Mucosa of rectum (tissue), 2 donors: Measurements from ENCODE around the gene KRIT1.
"Not testable (repeated sequence)": the region's sequence is repeated elsewhere in the genome, so short reads cannot be mapped to it uniquely, and the experiment has no call there.

ENCODE experiments used
- H3K27ac ChIP-seq, 2 donors: one replicate each; pipeline ENCODE4 v1.7.0; 2013; ENCODE audit warnings: inconsistent platforms in 2 of 2, low read depth in 2 of 2, low read length in 2 of 2
- H3K27me3 ChIP-seq, 2 donors: one replicate each; pipeline ENCODE4 v1.7.0; 2013; ENCODE audit warnings: low read length in 2 of 2; ENCODE audit not compliant: control insufficient read depth in 2 of 2, insufficient read depth in 2 of 2
- H3K36me3 ChIP-seq, 2 donors: one replicate each; pipeline ENCODE4 v1.7.0; 2013; ENCODE audit warnings: low read length in 2 of 2; ENCODE audit not compliant: control insufficient read depth in 2 of 2, insufficient read depth in 2 of 2
- H3K4me1 ChIP-seq, 2 donors: one replicate each; pipeline ENCODE4 v1.7.0; 2013; ENCODE audit warnings: low read length in 2 of 2, mild to moderate bottlenecking in 1 of 2; ENCODE audit not compliant: control insufficient read depth in 2 of 2, insufficient read depth in 2 of 2
- H3K4me3 ChIP-seq, 2 donors: one replicate each; pipeline ENCODE4 v1.7.0; 2013; ENCODE audit warnings: low read length in 2 of 2
- H3K9ac ChIP-seq, 2 donors: one replicate each; pipeline ENCODE4 v1.7.0; 2013; ENCODE audit warnings: low read length in 2 of 2, low read depth in 1 of 2, mild to moderate bottlenecking in 1 of 2
- H3K9me3 ChIP-seq, 2 donors: one replicate each; pipeline ENCODE4 v1.7.0; 2013; ENCODE audit warnings: low read length in 2 of 2; ENCODE audit not compliant: control insufficient read depth in 2 of 2
- donor health status: healthy.
- donor health status: Normal muscosa, but diverticular disease.

KRIT1 gene

DNA sequence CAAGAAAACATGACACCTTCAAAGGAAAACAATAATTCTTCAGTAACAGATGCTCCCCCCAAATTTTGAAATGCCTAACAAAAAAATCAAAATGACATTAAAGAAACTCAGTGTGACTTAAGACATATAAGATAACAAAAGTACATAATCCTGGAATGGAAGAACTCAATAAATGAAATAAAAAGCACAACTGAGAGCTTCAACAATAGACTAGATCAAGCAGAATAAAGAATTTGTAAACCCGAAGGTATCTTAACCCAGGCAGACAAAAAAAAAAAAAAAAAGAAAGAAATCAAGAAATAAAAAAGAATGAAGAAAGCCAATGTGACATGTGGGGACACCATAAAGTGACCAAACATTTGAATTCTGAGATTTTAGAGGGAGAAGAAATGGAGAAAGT is 39.0 kb downstream of the KRIT1 start:
- H3K4me1 ChIP-seq, result no peaks in the 10 kb centered on the region
- H3K9me3 ChIP-seq, result peaks cover 0 to 2% of the 10 kb centered on the region in 2 donors
- peaks cover 29 to 35% of the 10 kb centered on the region in 2 donors for H3K36me3 ChIP-seq
- no peak overlapping the region for H3K27ac ChIP-seq
- H3K9ac ChIP-seq, result no peak overlapping the region
- no peaks in the 10 kb centered on the region for H3K27me3 ChIP-seq
- H3K4me3 ChIP-seq, result no peak overlapping the region

DNA sequence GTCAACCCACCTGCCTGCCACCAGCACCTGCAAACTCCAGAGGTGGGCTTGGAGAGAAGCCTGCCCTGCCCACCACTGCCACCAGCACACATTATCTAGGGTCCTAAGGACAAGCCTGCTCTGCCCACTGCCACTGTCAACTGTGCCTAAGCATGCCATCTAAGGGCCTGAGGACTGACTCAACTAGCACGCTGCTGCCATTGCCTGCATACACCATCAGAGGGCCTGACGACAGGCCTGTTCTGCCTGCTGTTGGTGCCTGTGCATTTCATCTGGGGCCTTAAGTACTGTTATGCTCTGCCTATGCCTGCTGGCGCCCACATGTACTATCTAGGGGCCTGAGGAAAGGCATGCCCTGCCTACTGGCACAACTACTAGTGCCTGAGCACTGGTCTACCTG is 39.7 kb downstream of the KRIT1 start:
- H3K27ac ChIP-seq, result no peak overlapping the region
- H3K4me1 ChIP-seq, result no peaks in the 10 kb centered on the region
- H3K9ac ChIP-seq, result no peak overlapping the region
- no peaks in the 10 kb centered on the region for H3K27me3 ChIP-seq
- H3K9me3 ChIP-seq, result peaks cover 0 to 2% of the 10 kb centered on the region in 2 donors
- H3K4me3 ChIP-seq, result no peak overlapping the region
- H3K36me3 ChIP-seq, result peaks cover 25 to 33% of the 10 kb centered on the region in 2 donors

DNA sequence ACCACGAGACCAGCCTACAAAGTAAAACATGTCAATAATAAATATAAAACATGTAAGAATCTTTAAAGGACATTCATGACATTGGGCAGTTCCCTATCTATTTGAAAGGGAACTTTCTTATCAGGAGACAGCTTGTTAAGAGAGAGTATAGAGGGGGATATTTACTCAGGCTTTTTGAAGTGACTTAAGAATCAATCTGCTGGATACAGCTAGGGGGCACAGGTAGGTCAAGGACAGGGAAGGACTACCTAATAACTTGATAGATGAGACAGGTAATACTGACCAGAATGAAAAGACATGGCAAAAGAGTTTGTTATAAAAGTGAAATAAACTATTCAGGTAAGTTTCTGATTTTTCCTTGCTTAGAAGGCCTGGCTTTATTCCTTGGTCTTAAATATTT is 44.9 kb downstream of the KRIT1 start:
- H3K4me1 ChIP-seq, result no peaks in the 10 kb centered on the region
- no peak overlapping the region for H3K27ac ChIP-seq
- H3K27me3 ChIP-seq, result no peaks in the 10 kb centered on the region
- H3K9me3 ChIP-seq, result no peaks in the 10 kb centered on the region
- H3K9ac ChIP-seq, result no peak overlapping the region
- H3K4me3 ChIP-seq, result no peak overlapping the region
- peaks cover 13 to 30% of the 10 kb centered on the region in 2 donors for H3K36me3 ChIP-seq

DNA sequence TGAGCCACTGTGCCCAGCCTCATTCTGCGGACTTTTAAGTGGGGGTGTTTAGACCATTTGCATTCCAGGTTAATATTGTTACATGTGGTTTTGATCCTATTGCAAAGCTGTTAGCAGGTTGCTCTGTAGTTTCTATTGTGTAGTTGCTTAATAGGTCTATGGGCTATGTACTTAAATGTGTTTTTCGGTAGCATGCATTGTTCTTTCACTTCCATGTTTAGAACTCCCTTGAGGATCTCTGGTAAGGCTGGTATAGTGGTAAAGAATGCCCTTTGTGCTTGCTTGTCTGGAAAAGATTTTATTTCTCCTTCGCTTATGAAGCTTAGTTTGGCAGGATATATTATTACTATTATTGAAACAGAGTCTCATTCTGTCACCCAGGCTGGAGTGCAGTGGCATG is 53.4 kb downstream of the KRIT1 start:
- H3K36me3 ChIP-seq, result peaks cover 0 to 4% of the 10 kb centered on the region in 2 donors
- H3K4me1 ChIP-seq, result no peaks in the 10 kb centered on the region
- H3K9me3 ChIP-seq, result peaks cover 0 to 6% of the 10 kb centered on the region in 2 donors
- H3K27ac ChIP-seq, result no peak overlapping the region
- H3K27me3 ChIP-seq, result no peaks in the 10 kb centered on the region
- no peak overlapping the region for H3K9ac ChIP-seq
- H3K4me3 ChIP-seq, result no peak overlapping the region

DNA sequence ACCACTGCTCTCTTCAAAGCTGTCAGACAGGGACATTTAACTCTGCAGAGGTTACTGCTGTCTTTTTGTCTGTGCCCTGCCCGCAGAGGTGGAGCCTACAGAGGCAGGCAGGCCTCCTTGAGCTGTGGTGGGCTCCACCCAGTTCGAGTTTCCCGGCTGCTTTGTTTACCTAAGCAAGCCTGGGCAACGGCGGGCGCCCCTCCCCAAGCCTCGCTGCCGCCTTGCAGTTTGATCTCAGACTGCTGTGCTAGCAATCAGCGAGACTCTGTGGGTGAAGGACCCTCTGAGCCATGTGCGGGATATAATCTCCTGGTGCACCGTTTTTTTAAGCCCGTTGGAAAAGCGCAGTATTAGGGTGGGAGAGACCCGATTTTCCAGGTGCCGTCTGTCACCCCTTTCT is 56.5 kb downstream of the KRIT1 start:
- not testable (repeated sequence) for H3K4me1 ChIP-seq, H3K4me3 ChIP-seq, H3K27ac ChIP-seq, H3K9ac ChIP-seq, H3K27me3 ChIP-seq, H3K9me3 ChIP-seq, H3K36me3 ChIP-seq

DNA sequence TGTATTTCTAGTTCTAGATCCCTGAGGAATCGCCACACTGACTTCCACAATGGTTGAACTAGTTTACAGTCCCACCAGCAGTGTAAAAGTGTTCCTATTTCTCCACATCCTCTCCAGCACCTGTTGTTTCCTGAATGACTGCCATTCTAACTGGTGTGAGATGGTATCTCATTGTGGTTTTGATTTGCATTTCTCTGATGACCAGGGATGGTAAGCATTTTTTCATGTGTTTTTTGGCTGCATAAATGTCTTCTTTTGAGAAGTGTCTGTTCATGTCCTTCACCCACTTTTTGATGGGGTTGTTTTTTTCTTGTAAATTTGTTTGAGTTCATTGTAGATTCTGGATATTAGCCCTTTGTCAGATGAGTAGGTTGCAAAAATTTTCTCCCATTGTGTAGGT is 61.4 kb downstream of the KRIT1 start:
- not testable (repeated sequence) for H3K9ac ChIP-seq, H3K36me3 ChIP-seq, H3K4me3 ChIP-seq, H3K27me3 ChIP-seq, H3K9me3 ChIP-seq, H3K27ac ChIP-seq, H3K4me1 ChIP-seq

DNA sequence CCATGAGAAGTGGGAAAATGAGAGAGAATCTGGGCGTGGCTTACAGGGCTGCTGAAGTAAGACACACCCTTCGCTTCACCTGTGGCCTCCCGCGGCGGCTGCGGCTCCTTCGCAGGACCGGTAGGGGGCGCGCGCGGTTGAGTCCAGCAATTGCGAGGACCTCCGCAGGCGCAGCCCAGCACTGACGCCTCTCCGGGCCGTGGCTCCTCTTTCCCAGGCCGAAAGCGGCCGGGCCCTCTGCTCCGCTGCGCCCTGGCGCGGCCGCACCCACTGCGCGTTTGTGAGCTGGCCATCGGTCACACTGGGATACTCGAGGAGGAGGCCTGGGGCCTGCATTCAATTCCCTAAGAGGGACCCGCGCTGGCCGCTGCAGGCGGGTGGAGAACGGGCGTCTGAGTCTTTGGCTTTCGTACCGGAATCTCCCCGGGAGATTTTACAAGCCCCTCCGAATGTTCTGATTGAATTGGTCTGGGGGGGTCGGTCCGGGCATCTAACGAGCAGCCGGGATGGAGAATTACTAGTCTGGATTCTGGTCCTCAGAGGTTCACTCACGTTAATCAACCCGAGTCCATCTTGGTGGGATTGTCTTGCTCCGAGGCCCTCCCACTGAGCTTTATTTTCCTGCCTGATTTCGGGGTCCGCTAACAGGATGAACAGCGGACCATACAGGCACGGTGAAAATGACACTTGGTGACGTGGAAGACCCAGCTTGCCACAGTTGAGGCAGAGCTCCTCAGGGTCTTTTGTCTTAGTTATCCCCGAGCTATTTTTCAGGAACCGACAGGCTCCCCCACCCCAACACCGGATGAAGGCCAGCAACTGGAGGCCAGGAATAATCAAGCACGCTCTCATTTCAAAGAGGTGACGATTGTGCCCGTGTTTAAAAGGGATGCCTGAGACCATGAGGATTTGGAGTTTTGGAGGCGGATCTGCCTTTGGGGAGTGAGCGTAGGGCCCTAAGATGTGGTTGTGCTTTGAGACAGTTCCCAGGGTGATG is 66.5 kb downstream of the KRIT1 start, which contains the start of gene LRRD1:
LRRD1 (minus strand) TSS at position 215 of the 997 bp plus-strand sequence. CDS start 13,940 bp downstream, outside the sequence.
- peak within 1 kb of the TSS in 1 of 2 donors; percentile 32 for H3K27ac ChIP-seq
- H3K27me3 ChIP-seq, result no peaks in the 10 kb centered on the region
- peak within 1 kb of the TSS; percentile 59 to 69 for H3K4me3 ChIP-seq
- H3K9me3 ChIP-seq, result no peaks in the 10 kb centered on the region
- peaks cover 0 to 5% of the 10 kb centered on the region in 2 donors for H3K4me1 ChIP-seq
- H3K36me3 ChIP-seq, result no peaks in the 10 kb centered on the region
- peak within 1 kb of the TSS; percentile 41 to 60 for H3K9ac ChIP-seq

DNA sequence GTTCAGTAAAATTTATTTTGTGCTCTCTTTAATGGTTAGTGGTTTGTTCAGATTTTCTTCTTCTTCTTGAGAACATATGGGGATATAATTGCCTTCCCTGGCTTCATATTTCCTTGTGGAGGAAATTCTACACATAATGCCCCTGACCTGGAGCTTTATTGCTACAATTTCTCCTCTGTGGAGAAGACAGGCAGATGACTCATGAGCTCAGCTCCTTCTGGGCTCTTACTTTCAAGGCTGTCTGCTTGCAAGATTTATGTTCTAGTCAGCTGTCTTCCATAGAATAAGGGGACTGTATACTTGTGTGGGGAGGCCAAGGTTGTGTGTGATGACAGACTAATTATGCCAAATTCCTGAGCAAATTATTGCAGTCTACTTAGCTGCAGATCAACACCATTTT is 68.4 kb downstream of the KRIT1 start:
- H3K4me3 ChIP-seq, result no peak overlapping the region
- H3K27me3 ChIP-seq, result no peaks in the 10 kb centered on the region

DNA sequence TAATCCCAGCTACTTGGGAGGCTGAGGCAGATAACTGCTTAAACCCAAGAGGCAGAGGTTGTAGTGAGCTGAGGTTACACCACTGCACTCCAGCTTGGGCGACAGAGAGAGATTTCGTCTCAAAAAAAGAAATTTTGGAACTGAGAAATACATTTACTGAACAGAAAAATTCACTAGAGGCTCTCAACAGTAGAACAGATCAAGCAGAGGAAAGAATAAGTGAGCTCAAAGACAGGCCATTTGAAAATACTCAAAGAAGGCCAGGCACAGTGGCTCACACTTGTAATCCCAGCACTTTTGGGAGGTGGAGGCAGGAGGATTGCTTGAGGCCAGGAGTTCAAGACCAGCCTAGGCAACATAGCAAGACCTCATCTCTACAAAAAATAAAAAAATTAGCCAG is 76.2 kb downstream of the KRIT1 start:
- not testable (repeated sequence) for H3K36me3 ChIP-seq, H3K9ac ChIP-seq, H3K27ac ChIP-seq, H3K4me1 ChIP-seq, H3K27me3 ChIP-seq, H3K4me3 ChIP-seq, H3K9me3 ChIP-seq

More for the DNA sequence above, 68.4 kb downstream of the KRIT1 start:
- H3K4me1 ChIP-seq, result peaks cover 0 to 5% of the 10 kb centered on the region in 2 donors
- H3K9ac ChIP-seq, result no peak overlapping the region
- H3K9me3 ChIP-seq, result no peaks in the 10 kb centered on the region
- H3K36me3 ChIP-seq, result no peaks in the 10 kb centered on the region
- H3K27ac ChIP-seq, result no peak overlapping the region

DNA sequence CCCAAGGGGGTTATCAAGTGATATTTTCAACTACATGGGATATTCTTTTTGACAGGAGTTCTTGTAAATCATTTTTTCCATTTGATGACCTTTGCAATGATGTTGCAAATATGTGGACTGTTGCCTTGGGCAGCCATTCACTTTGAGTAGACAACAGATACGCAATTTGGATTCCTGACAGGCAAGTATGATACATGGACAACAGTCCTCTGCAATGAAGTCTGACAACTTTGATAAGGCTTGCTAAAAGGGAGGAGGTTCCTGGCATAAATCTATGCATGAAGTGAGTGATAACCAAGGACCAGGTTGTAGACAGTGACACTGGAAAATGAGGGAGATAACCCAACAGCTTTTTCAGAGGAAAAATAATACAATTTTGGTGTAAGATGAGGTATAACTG is 84.4 kb downstream of the KRIT1 start:
- no peak overlapping the region for H3K9ac ChIP-seq
- H3K27me3 ChIP-seq, result no peaks in the 10 kb centered on the region
- H3K27ac ChIP-seq, result no peak overlapping the region
- no peak overlapping the region for H3K4me3 ChIP-seq
- H3K4me1 ChIP-seq, result no peaks in the 10 kb centered on the region
- H3K36me3 ChIP-seq, result no peaks in the 10 kb centered on the region
- H3K9me3 ChIP-seq, result no peaks in the 10 kb centered on the region
